Right lobe of liver (tissue), 4 donors: ENCODE measurements around the gene GRAMD4.

Experiments
- CTCF ChIP-seq, 4 donors: fragments of 200-600 bp in 3 of 4; fragments of 450-650 bp in 1 of 4; IDR thresholded peaks; one replicate each; pipeline versions ENCODE4 v1.5.1 to v1.8.0; 2016 to 2022; ENCODE audit warnings: antibody characterized with exemption in 4 of 4, mild to moderate bottlenecking in 2 of 4
- POLR2A ChIP-seq: fragments of 450-650 bp; IDR thresholded peaks from one replicate; pipeline ENCODE4 v1.6.1; 2017; ENCODE audit warnings: antibody characterized with exemption, mild to moderate bottlenecking
- donor health status: DM: no; HTN: no; CAD: no.
- donor health status: DM: no; HTN: no; CAD: no.
- donor health status: DM: no; HTN: yes; CAD: no.

- TF ChIP-seq CTCF (IDR thresholded peaks at IDR 0.05) (no peak), POLR2A (no peak)
Measured at GRCh38 chr22:46694416-46695170, 74.4 kb downstream of the GRAMD4 start.
